ENCODE results near the gene LEPR.

- TF ChIP-seq, protein P1, sequence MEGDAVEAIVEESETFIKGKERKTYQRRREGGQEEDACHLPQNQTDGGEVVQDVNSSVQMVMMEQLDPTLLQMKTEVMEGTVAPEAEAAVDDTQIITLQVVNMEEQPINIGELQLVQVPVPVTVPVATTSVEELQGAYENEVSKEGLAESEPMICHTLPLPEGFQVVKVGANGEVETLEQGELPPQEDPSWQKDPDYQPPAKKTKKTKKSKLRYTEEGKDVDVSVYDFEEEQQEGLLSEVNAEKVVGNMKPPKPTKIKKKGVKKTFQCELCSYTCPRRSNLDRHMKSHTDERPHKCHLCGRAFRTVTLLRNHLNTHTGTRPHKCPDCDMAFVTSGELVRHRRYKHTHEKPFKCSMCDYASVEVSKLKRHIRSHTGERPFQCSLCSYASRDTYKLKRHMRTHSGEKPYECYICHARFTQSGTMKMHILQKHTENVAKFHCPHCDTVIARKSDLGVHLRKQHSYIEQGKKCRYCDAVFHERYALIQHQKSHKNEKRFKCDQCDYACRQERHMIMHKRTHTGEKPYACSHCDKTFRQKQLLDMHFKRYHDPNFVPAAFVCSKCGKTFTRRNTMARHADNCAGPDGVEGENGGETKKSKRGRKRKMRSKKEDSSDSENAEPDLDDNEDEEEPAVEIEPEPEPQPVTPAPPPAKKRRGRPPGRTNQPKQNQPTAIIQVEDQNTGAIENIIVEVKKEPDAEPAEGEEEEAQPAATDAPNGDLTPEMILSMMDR (IDR thresholded peaks at IDR 0.05; ENCODE audit: insufficient read depth, low read length, poor library complexity, severe bottlenecking) = no peak
- no peak for TF ChIP-seq EZH2phosphoT487 (conservative IDR thresholded peaks at IDR 0.05; ENCODE audit: low read length)
These were observed 34.0 kb upstream of the LEPR start for GRCh38 chr1:65386439-65386838.
